OCI-LY1 (cell line): ENCODE data around the gene RPL28.

Experiments
- CTCF ChIP-seq: fragments of 200-600 bp; sonication (generic), shearing (Covaris generic); IDR thresholded peaks from 2 replicates; pipeline ENCODE4 v1.5.1; 2017; ENCODE audit warnings: mild to moderate bottlenecking, antibody characterized with exemption, low read length, moderate library complexity, mixed read lengths
- EZH2 ChIP-seq: fragments of 200-600 bp; sonication (generic), shearing (Covaris generic); IDR thresholded peaks from 2 replicates; pipeline ENCODE4 v1.8.0; 2017; ENCODE audit warnings: borderline replicate concordance, mixed run types, mild to moderate bottlenecking, antibody characterized with exemption, low read length, moderate library complexity, mixed read lengths

DNA sequence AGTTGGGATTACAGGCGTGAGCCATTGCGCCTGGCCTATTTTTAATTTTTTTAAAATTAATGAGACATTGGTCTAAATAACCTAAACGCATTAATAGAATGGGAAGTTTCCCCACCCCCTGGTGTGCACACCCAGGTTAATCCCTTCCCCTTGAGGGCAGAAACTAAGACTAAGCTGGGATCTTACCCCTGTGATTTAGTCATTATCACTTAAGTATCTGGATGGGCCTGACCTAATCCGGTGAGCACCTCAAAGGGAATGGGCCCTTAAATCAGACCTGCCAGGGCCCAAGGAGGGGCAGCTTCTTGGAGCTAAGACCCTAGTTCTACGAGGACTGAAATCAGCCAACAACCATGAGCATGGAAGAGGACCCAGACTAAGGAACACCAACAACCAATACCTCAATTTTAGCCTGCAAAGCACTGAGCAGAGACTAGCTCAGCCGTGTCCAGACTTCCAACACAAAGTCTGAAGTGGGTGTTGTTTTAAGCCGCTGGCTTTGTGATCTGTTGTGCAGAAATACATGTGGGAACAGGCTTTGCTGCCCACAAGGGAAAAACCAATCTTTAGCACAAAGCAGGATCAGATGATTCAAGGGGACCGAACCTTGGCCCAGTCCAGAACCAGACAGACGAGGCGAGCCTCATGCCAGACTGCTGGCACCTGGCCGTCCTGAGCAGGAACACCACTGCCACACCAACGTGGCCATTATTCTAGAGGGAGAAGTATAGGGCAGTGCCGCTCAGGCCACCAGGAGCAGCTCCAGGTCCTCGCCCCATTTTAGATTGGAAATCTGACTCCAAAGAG lies 14.8 kb downstream of the RPL28 start:
- TF ChIP-seq EZH2 (no peak), CTCF (no peak)
